HG02798 (cell line): ENCODE measurements around the gene LRRC26.

Source experiments
- ATAC-seq: cut with Tn5 transposase; IDR thresholded peaks from one replicate; pipeline ENCODE4 v1.9.1; 2021; ENCODE audit warnings: mild to moderate bottlenecking; ENCODE audit not compliant: unreplicated experiment, poor library complexity

The LRRC26 gene

GRCh38 chr9:137169896-137170358, at the start of gene LRRC26:
Gene LRRC26 (minus strand): TSS chr9:137170051. CDS start chr9:137169943, 108 bp downstream.
- no peak for ATAC-seq

GRCh38 chr9:137218754-137219271, 49.0 kb upstream of the LRRC26 start:
- ATAC-seq = no peak

- no peak for ATAC-seq
Observed at GRCh38 chr9:137218212-137218753, 48.4 kb upstream of the LRRC26 start.

- ATAC-seq = no peak
Observed at GRCh38 chr9:137217276-137218211, 47.7 kb upstream of the LRRC26 start.

DNA sequence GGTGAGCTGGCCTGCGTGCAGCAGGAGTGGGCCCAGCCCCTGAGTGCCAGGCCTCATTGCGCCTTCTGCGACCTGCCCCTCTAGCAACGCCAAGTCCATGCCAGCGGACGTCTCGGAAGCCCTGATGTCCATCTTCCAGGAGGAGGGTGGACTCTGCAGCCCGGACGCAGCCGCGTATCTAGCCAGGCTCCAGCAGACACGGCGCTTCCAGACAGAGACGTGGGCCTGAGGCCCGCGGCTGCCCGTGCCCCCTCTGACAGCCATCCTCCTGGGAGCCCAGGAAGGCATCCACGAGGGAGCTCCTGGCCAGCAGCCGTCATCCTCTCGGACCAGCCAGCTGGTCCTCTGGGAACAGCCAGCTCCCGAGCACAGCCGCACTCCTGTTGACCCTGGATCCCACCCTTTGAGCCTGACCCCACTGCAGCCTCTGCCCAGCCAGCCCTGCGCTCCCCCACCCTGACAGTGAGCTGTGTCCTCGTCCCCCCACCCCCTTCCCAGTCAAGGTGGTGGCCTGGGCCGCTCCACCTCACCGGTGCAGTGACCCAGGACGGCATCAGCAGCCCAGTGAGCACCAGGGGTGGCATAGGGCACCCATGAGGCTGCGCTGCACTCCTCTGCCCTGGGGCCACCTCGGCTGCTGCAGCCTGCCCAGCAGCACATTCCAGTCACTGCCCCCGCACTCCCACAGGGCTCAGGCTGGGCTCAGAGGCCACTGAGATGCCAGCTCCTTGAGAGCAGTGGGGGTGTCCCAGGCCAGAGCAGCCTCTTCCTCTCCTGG, 46.5 kb upstream of the LRRC26 start:
- ATAC-seq = no peak

DNA sequence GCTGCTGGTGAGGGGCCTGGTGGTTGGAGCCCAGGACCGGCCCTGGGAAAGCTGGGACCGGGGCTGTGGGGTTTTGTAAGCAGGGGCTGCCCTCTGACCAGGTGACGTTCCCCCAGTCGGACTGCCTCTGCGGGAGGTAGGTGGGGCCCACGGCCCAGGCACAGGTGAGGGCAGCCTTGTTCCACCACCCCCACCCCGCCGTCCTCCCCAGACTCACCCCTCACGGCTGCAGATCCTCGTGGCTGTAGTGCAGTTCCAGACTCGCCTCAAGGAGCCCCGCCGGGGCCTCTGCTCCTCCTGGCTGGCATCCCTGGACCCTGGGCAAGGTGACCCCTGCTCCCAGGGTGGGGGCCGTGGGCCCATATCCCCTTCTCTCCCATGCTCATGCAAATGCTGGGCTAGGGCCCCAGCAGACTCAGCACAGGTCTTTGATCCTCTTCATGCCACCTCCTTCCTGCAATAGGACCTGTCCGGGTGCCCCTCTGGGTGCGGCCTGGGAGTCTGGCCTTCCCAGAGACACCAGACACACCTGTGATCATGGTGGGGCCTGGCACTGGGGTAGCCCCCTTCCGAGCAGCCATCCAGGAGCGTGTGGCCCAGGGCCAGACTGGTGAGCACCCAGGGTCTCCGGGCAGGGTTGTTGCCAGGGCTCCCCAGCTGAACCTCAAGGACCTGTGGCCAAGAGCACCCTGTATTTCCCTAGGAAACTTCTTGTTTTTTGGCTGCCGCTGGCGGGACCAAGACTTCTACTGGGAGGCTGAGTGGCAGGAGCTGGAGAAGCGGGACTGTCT, 45.5 kb upstream of the LRRC26 start:
- ATAC-seq = no peak

DNA sequence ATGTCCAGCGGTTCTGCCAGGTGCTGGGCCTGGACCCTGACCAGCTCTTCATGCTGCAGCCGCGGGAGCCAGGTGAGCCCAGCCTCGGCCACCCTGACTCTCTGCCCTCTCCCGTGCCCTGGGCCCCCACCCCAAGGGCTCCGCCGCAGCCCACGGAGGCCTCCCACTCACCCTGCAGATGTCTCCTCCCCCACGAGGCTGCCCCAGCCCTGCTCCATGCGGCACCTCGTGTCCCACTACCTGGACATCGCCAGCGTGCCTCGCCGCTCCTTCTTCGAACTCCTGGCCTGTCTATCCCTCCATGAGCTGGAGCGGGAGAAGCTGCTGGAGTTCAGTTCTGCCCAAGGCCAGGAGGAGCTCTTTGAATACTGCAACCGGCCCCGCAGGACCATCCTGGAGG, 44.8 kb upstream of the LRRC26 start:
- no peak for ATAC-seq

GRCh38 chr9:137213160-137214060, 43.6 kb upstream of the LRRC26 start:
- no peak for ATAC-seq

- ATAC-seq = no peak
Observed at GRCh38 chr9:137212520-137212919, 42.7 kb upstream of the LRRC26 start.

DNA sequence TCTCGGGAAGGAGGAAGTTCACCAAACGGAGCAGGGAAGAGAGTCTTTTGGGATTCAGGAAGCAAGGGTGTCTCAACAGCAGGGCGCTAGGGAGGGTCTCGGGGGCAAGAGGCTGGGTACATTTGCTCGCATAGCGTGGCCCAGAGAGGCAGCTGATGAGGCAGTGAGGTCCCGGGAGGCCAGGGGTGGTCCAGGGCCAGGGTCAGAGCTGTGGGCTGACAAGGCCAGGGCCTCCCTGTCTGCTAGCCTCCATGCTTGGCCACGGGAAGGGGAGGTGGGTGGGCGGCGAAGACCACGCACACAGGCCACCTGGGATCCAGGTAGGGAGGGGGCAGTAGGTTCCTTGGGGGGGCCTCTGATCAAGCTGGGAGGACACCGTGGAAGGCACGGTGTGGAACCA, 41.7 kb upstream of the LRRC26 start:
- no peak for ATAC-seq

DNA sequence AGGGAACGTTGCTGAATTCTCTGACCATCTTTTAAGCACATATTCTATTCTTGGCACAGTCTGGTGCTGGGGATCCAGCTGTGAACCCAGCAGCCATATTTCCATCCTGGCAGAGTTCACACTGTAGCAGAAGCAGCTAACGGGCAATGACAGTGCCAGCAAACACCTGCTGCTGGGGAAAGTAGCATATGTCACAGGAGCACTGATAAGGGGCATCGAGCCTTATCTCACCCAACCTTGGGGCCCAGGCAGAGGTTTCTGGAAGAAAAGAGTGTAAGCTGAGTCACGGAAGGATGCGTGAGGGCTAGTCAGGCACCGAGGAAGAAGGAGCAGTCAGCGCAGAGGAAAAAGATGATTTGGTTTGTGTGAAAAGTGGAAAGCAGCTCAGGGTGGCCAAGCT, 36.8 kb upstream of the LRRC26 start:
- ATAC-seq = no peak

GRCh38 chr9:137205126-137206069, 35.5 kb upstream of the LRRC26 start, which contains the start of the genes NDOR1 and TMEM203:
Gene NDOR1 (plus strand): TSS chr9:137205700. CDS start chr9:137205778, 78 bp downstream.
Gene TMEM203 (minus strand): TSS chr9:137205648. CDS start chr9:137205414, 234 bp downstream.
- ATAC-seq = peak; percentile 59

GRCh38 chr9:137204731-137205125, 34.9 kb upstream of the LRRC26 start:
- no peak for ATAC-seq

- no peak for ATAC-seq
Observed at GRCh38 chr9:137202966-137203365, 33.1 kb upstream of the LRRC26 start.

DNA sequence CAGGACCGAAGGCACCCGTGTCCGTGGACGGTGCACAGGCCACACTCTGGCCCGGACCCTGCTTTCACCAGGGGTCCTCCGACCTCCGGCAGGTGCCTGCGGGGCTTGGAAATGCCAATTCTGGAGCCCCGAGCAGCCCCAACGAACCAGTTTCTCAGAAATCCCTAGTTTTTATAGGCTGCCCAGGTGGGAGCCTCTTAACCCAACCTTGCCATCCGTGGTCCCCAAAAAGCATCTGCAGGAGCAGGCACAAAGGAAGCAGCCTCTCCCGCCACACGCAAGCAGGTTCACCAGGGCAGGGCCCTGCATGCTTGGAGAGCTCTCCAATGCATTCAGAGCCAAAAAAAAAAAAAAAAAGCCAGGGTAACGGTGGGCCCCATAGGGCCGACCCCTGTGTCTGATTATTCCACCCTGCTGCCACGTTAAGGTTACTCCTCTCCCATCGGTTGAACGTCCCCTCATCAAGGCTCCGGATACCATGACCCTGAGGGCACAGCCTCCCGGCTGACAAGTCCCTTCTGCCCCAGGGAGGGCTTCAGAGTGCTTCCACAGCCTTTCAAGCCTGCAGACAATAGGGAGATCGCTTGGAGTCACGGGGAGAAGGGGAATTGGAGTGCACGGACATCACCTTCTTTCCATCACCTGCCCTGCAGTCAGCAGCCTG, 31.5 kb upstream of the LRRC26 start:
- ATAC-seq = no peak

GRCh38 chr9:137200311-137201204, 30.7 kb upstream of the LRRC26 start, which contains the start of gene TPRN:
Gene TPRN (minus strand): TSS chr9:137200741. CDS start chr9:137200711, 30 bp downstream.
- ATAC-seq = peak; percentile 90
